NAMALWA (cell line): ENCODE measurements around the gene BBC3.

Experiments
- DNase-seq: peaks from one replicate; pipeline ENCODE4 v3.0.0-alpha.2; 2015; ENCODE audit warnings: low spot score

BBC3 gene

DNA sequence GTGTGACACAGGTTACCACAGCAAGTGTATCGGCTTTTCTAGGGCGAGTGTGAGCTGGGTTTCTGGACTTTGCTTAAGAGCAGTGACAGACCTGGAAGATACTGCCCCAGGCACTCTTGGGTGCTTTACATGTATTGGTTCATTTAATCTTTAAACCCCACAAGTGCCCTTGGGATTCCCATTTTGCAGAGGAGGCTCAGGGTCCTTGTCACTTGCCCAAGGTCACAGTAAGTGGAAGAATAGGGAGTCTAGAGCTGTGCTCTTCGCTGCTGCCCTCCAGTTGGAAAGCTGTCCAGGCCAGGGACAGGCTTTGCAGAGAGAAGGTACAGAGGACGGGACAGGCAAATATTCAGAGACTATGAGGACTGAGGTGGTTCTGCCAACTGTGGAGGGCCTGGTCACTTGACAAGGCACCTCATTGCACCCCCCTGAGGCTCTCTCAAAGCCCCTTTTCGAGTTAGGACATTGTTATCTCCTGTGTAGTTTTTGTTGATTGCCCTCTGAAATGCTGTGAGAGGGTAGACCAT is 42.4 kb downstream of the BBC3 start:
- DNase-seq, result no peak

GRCh38 chr19:47187797-47188196 is 43.2 kb downstream of the BBC3 start:
- DNase-seq, result no peak

- DNase-seq, result no peak
Observed at GRCh38 chr19:47187335-47187655, 43.7 kb downstream of the BBC3 start.

GRCh38 chr19:47186446-47187334 is 44.3 kb downstream of the BBC3 start:
- DNase-seq, result peak; percentile 52

DNA sequence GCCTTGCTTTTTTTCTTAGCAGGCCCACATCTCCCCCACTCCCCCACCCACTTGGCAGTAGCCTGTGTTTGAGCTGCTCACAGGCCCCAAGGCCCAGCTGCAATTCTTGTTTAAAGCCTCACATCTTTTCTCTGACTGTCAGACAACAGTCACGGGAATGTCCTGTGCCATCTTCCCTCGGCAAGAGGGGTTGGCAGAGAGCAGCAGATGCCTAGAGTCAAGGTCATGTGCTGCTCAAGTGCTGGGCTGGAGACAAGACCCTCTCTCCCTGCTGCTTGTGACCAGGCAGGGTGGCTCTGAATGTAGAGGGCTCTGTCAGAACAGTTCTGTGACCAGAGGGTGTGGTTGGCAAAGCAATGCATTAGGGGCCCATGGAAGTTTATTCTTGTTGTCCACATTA is 47.4 kb downstream of the BBC3 start:
- DNase-seq, result no peak

DNA sequence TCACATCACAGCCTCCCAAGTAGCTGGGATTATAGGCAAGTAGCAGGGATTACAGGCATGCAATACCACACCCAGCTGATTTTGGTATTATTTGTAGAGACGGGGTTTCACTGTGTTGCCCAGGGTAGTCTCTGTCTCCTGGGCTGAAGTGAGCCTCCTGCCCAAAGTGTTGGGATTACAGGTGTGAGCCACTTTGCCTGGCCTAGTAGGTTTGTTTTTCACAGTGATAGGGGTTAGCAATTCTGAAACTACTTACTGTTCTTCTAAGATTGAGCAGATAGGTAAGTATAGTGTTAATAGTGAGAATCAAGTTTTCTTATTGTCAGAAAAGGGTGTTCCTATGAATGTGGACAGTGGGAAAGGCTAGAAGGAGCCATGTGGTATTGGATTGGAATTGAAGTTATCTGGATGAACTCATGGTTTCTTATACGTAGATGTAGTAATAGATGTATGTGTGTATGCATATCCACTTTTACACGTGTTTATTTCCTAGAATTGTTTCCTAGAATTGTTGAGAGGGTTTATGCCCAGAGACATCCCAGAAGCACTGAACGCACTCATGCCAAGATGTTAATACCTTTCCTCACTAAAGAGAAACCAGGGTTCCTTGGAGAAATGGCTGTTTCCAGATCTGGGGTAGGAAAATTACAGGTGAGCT is 51.2 kb downstream of the BBC3 start:
- no peak for DNase-seq

GRCh38 chr19:47176627-47177090 is 54.3 kb downstream of the BBC3 start:
- no peak for DNase-seq

- no peak for DNase-seq
Observed at GRCh38 chr19:47176071-47176626, 54.9 kb downstream of the BBC3 start.

- no peak for DNase-seq
Observed at GRCh38 chr19:47172666-47173455, 58.1 kb downstream of the BBC3 start.
